IMR-90 (cell line): ENCODE measurements around the gene LPIN1. TPM values are rescaled to one million over a fixed set of nuclear protein-coding genes. Genes with fewer than 3 reads are reported as not detected.

ENCODE experiments used
- ATAC-seq: fragments of 200-7000 bp; cut with Tn5 transposase; 2 replicates; pipeline ENCODE4 v1.9.1; 2020; ENCODE audit warnings: low read depth, mild to moderate bottlenecking, moderate library complexity
- BruUV-seq: library from RNA; stranded (reverse); fragments of 400-500 nt; replicated peaks from 2 replicates; lab custom pipeline; 2021; lab: Mats Ljungman, UMichigan
- CTCF ChIA-PET: fragments of 300-600 bp; formaldehyde crosslinking; extraction: SDS; loops from one replicate; lab custom pipeline; 2021; ENCODE audit warnings: antibody characterized with exemption; lab: Yijun Ruan, JAX
- POLR2A ChIA-PET: fragments of 300-600 bp; sonication (Branson Sonifier 250); formaldehyde crosslinking; loops from one replicate; lab custom pipeline; 2022; ENCODE audit warnings: antibody characterized with exemption; ENCODE audit not compliant: unreplicated experiment; lab: Charles Lee
- DNase-seq: peaks from one replicate; pipeline ENCODE4 v3.0.0; 2013
- H2AFZ ChIP-seq: replicated peaks from 2 replicates; pipeline ENCODE3; 2013; ENCODE audit warnings: low read length, mild to moderate bottlenecking; ENCODE audit not compliant: poor library complexity
- H2AK5ac ChIP-seq: 2 replicates; pipeline ENCODE4 v1.6.1; 2013; ENCODE audit warnings: low read depth, low read length, inconsistent platforms
- H2AK9ac ChIP-seq: replicated peaks from 2 replicates; pipeline ENCODE3; 2013; ENCODE audit warnings: mild to moderate bottlenecking, low read depth, low read length, moderate library complexity; ENCODE audit not compliant: poor library complexity
- H2BK120ac ChIP-seq: 2 replicates; pipeline ENCODE4 v1.6.1; 2013; ENCODE audit warnings: low read depth, low read length, inconsistent platforms
- H2BK15ac ChIP-seq: 3 replicates; pipeline ENCODE4 v1.6.1; 2013; ENCODE audit warnings: low read depth, low read length, inconsistent platforms
- H2BK20ac ChIP-seq: 2 replicates; pipeline ENCODE4 v1.6.1; 2013; ENCODE audit warnings: low read depth, mild to moderate bottlenecking, inconsistent platforms, low read length, moderate library complexity
- H2BK5ac ChIP-seq: 2 replicates; pipeline ENCODE4 v1.6.1; 2013; ENCODE audit warnings: mild to moderate bottlenecking, low read depth, low read length, inconsistent platforms; ENCODE audit not compliant: poor library complexity, severe bottlenecking
- H3K14ac ChIP-seq: replicated peaks from 2 replicates; pipeline ENCODE4 v1.6.1; 2013; ENCODE audit warnings: low read depth, low read length, inconsistent platforms
- H3K18ac ChIP-seq: 2 replicates; pipeline ENCODE4 v1.6.1; 2013; ENCODE audit warnings: low read depth, low read length, control low read depth
- H3K23ac ChIP-seq: 2 replicates; pipeline ENCODE4 v1.6.1; 2013; ENCODE audit warnings: low read depth, low read length, inconsistent platforms
- H3K27ac ChIP-seq: 2 replicates; pipeline ENCODE4 v1.5.1; 2013; ENCODE audit warnings: mild to moderate bottlenecking, control low read depth, low read length; ENCODE audit not compliant: insufficient read depth
- H3K27me3 ChIP-seq: 2 replicates; pipeline ENCODE4 v1.6.1; 2013; ENCODE audit warnings: low read length; ENCODE audit not compliant: control insufficient read depth, insufficient read depth
- H3K36me3 ChIP-seq: 2 replicates; pipeline ENCODE4 v1.6.1; 2013; ENCODE audit warnings: low read length, mixed read lengths; ENCODE audit not compliant: control insufficient read depth, insufficient read depth
- H3K4ac ChIP-seq: 2 replicates; pipeline ENCODE4 v1.6.1; 2013; ENCODE audit warnings: low read depth, low read length, inconsistent platforms
- H3K4me1 ChIP-seq: 2 replicates; pipeline ENCODE4 v1.6.1; 2013; ENCODE audit warnings: low read length, mixed read lengths; ENCODE audit not compliant: control insufficient read depth, insufficient read depth
- H3K4me2 ChIP-seq: 2 replicates; pipeline ENCODE4 v1.6.1; 2013; ENCODE audit warnings: low read depth, mild to moderate bottlenecking, control low read depth, low read length, moderate library complexity
- H3K4me3 ChIP-seq: 2 replicates; pipeline ENCODE4 v1.5.1; 2013; ENCODE audit warnings: low read depth, mild to moderate bottlenecking, control low read depth, low read length, moderate library complexity; ENCODE audit not compliant: insufficient read depth
- H3K56ac ChIP-seq: 2 replicates; pipeline ENCODE4 v1.6.1; 2013; ENCODE audit warnings: low read length, inconsistent platforms; ENCODE audit not compliant: insufficient read depth; ENCODE audit errors: extremely low read depth
- H3K79me1 ChIP-seq, 2 experiments: 2 replicates each; pipeline ENCODE4 v1.6.1; 2013; ENCODE audit warnings: low read length in 2 of 2, inconsistent platforms in 1 of 2, low read depth in 1 of 2
- H3K9ac ChIP-seq: 2 replicates; pipeline ENCODE4 v1.6.1; 2013; ENCODE audit warnings: low read depth, low read length, control low read depth
- H3K9me1 ChIP-seq: 2 replicates; pipeline ENCODE4 v1.6.1; 2013; ENCODE audit warnings: low read length, inconsistent platforms; ENCODE audit not compliant: insufficient read depth
- H3K9me3 ChIP-seq: 2 replicates; pipeline ENCODE4 v1.6.1; 2013; ENCODE audit warnings: low read length; ENCODE audit not compliant: control insufficient read depth, insufficient read depth
- H4K20me1 ChIP-seq: 2 replicates; pipeline ENCODE4 v1.6.1; 2013; ENCODE audit warnings: low read length, inconsistent platforms; ENCODE audit not compliant: insufficient read depth
- H4K5ac ChIP-seq: 2 replicates; pipeline ENCODE4 v1.6.1; 2013; ENCODE audit warnings: mild to moderate bottlenecking, low read depth, low read length, control low read depth
- H4K8ac ChIP-seq, 2 experiments: 2 replicates each; pipeline ENCODE4 v1.6.1; 2013; ENCODE audit warnings: low read depth in 2 of 2, low read length in 2 of 2, control low read depth in 1 of 2, inconsistent platforms in 1 of 2
- H4K91ac ChIP-seq: 2 replicates; pipeline ENCODE4 v1.6.1; 2013; ENCODE audit warnings: low read depth, low read length, inconsistent platforms; ENCODE audit not compliant: insufficient read depth
- CEBPB ChIP-seq: IDR thresholded peaks from 2 replicates; pipeline ENCODE4 v1.6.1; 2012; ENCODE audit warnings: low read depth, low read length, improper control_type of control experiment
- CHD1 ChIP-seq: IDR thresholded peaks from 2 replicates; pipeline ENCODE4 v1.6.1; 2012; ENCODE audit warnings: low read depth, low read length, improper control_type of control experiment
- CTCF ChIP-seq: conservative IDR thresholded peaks from 2 replicates; pipeline ENCODE4 v1.5.1; 2012; ENCODE audit warnings: mild to moderate bottlenecking, low read depth, low read length, improper control_type of control experiment
- ELK1 ChIP-seq: fragments of 150-350 bp; IDR thresholded peaks from 2 replicates; pipeline ENCODE4 v1.6.1; 2016; ENCODE audit warnings: low read depth, mild to moderate bottlenecking, low read length, moderate library complexity, borderline replicate concordance
- FOS ChIP-seq: fragments of 150-350 bp; IDR thresholded peaks from 2 replicates; pipeline ENCODE4 v1.6.1; 2016; ENCODE audit warnings: low read depth, low read length
- MAFK ChIP-seq: IDR thresholded peaks from 2 replicates; pipeline ENCODE4 v1.6.1; 2012; ENCODE audit warnings: low read depth, low read length, improper control_type of control experiment
- MAZ ChIP-seq: IDR thresholded peaks from 2 replicates; pipeline ENCODE4 v1.6.1; 2012; ENCODE audit warnings: low read depth, mild to moderate bottlenecking, low read length, improper control_type of control experiment, moderate library complexity, borderline replicate concordance
- MXI1 ChIP-seq: IDR thresholded peaks from 2 replicates; pipeline ENCODE4 v1.6.1; 2012; ENCODE audit warnings: low read depth, mild to moderate bottlenecking, low read length, moderate library complexity, borderline replicate concordance
- NFE2L2 ChIP-seq: fragments of 150-350 bp; IDR thresholded peaks from 2 replicates; pipeline ENCODE4 v1.6.1; 2016; ENCODE audit warnings: low read depth, mild to moderate bottlenecking, low read length
- POLR2A ChIP-seq: IDR thresholded peaks from 2 replicates; pipeline ENCODE4 v1.6.1; 2012; ENCODE audit warnings: mild to moderate bottlenecking, low read depth, low read length
- RAD21 ChIP-seq: IDR thresholded peaks from 2 replicates; pipeline ENCODE4 v1.6.1; 2012; ENCODE audit warnings: low read length, improper control_type of control experiment
- RCOR1 ChIP-seq: IDR thresholded peaks from 2 replicates; pipeline ENCODE4 v1.6.1; 2012; ENCODE audit warnings: mild to moderate bottlenecking, low read length, improper control_type of control experiment; ENCODE audit not compliant: insufficient replicate concordance
- RFX5 ChIP-seq: IDR thresholded peaks from 2 replicates; pipeline ENCODE4 v1.8.0; 2012; ENCODE audit warnings: low read depth, mild to moderate bottlenecking, low read length, moderate library complexity
- SMC3 ChIP-seq: fragments of 150-350 bp; IDR thresholded peaks from 2 replicates; pipeline ENCODE4 v1.6.1; 2016; ENCODE audit warnings: low read depth, mild to moderate bottlenecking, antibody characterized with exemption, low read length, moderate library complexity
- USF2 ChIP-seq: fragments of 150-350 bp; IDR thresholded peaks from 2 replicates; pipeline ENCODE4 v1.6.1; 2017; ENCODE audit warnings: mild to moderate bottlenecking, antibody characterized with exemption, low read length, low read depth
- WGBS, 2 experiments: methylation state at CpG; one replicate each; pipeline versions ENCODE4 v1.1.5 to v1.1.7; 2013; ENCODE audit warnings: missing lambda C conversion rate in 2 of 2; ENCODE audit not compliant: insufficient read length in 1 of 2; ENCODE audit errors: extremely low coverage in 2 of 2; 5-methylcytosine and 5-hydroxymethylcytosine counted together
- dilution Hi-C: fragments of 300-500 bp; cut with HindIII; formaldehyde crosslinking; loops from one replicate; pipeline ENCODE4 v1.14.3; 2018; ENCODE audit warnings: low sequenced_read_pairs; ENCODE audit not compliant: unreplicated experiment
- in situ Hi-C: fragments of 300-500 bp; cut with MboI; formaldehyde crosslinking; loops from 3 replicates; pipeline ENCODE4 v1.14.3; 2019; ENCODE audit warnings: low sequenced_read_pairs, inconsistent platforms, mixed read lengths
- intact Hi-C: fragments of 100-400 bp; cut with micrococcal nuclease; formaldehyde crosslinking; loops from 2 replicates; pipeline ENCODE4 v1.10.0; 2022
- polyA plus RNA-seq, 3 experiments: library from polyadenylated mRNA; depleted of rRNA; stranded (reverse); fragments of >200 nt; gene quantifications; 2 replicates each; pipeline ENCODE4 v1.2.3, GENCODE V29; 2012; ENCODE audit warnings: low replicate concordance in 1 of 3
- total RNA-seq: library from RNA; depleted of rRNA; stranded (reverse); fragments of >200 nt; gene quantifications from 2 replicates; pipeline ENCODE4 v1.2.3, GENCODE V29; 2012

LPIN1 gene
- total and polyA plus RNA-seq, 2 of the 4 experiments (the other 2 are of a cell fraction) = 21.3 to 25.1 TPM

GRCh38 chr2:11729362-11730212, 16.8 kb upstream of the LPIN1 start:
- intact Hi-C loops (no loop called here), dilution Hi-C loops (no loop called here), in situ Hi-C loops (no loop called here)
- no peaks in the 10 kb centered on the region for H3K9me3 ChIP-seq
- no peak overlapping the region for H3K18ac ChIP-seq
- no peak overlapping the region for H4K8ac ChIP-seq
- ChIA-PET CTCF (interaction anchor here (1.1 kb wide), 1 partner anchor 9 kb away, joined by 4 read pairs; no protein-coding TSS in a partner anchor), POLR2A (no interaction called here)
- no peaks in the 10 kb centered on the region for H3K79me1 ChIP-seq
- no peak overlapping the region for H3K14ac ChIP-seq
- H3K4me3 ChIP-seq = no peak overlapping the region
- no peak overlapping the region for H2BK5ac ChIP-seq
- no peak for ATAC-seq
- no peak overlapping the region for H2AK5ac ChIP-seq
- no peaks in the 10 kb centered on the region for H3K36me3 ChIP-seq
- no peak overlapping the region for H3K4me2 ChIP-seq
- WGBS, 2 experiments = no CpG with 5 or more reads among the region's 2 CpGs
- H3K56ac ChIP-seq = no peak overlapping the region
- DNase-seq = no peak
- H2BK120ac ChIP-seq = no peak overlapping the region
- H2AFZ ChIP-seq = no peak overlapping the region
- no peak overlapping the region for H3K27ac ChIP-seq
- H2BK20ac ChIP-seq = no peak overlapping the region
- no peak overlapping the region for H3K9ac ChIP-seq
- BruUV-seq = no TSS peak
- TF ChIP-seq MAZ (no peak), NFE2L2 (no peak), RAD21 (no peak), CHD1 (no peak), CEBPB (no peak), SMC3 (no peak), MAFK (no peak), ELK1 (no peak), CTCF (no peak), RCOR1 (no peak), POLR2A (no peak), MXI1 (no peak), RFX5 (no peak), FOS (no peak), USF2 (no peak)
- H3K4me1 ChIP-seq = peaks cover 2% of the 10 kb centered on the region; the same call in 1 of the 2 replicates
- H3K27me3 ChIP-seq = peaks cover 44% of the 10 kb centered on the region
- no peak overlapping the region for H4K91ac ChIP-seq
- H3K4ac ChIP-seq = no peak overlapping the region
- H2BK15ac ChIP-seq = no peak overlapping the region
- H2AK9ac ChIP-seq = no peak overlapping the region
- H4K20me1 ChIP-seq = no peaks in the 10 kb centered on the region
- no peak overlapping the region for H3K23ac ChIP-seq
- no peaks in the 10 kb centered on the region for H3K9me1 ChIP-seq
- H4K5ac ChIP-seq = no peak overlapping the region
